Measurements from ENCODE around the gene DPCD.
"Not testable (repeated sequence)": the region's sequence is repeated elsewhere in the genome, so short reads cannot be mapped to it uniquely, and the experiment has no call there.

The DPCD gene

DNA sequence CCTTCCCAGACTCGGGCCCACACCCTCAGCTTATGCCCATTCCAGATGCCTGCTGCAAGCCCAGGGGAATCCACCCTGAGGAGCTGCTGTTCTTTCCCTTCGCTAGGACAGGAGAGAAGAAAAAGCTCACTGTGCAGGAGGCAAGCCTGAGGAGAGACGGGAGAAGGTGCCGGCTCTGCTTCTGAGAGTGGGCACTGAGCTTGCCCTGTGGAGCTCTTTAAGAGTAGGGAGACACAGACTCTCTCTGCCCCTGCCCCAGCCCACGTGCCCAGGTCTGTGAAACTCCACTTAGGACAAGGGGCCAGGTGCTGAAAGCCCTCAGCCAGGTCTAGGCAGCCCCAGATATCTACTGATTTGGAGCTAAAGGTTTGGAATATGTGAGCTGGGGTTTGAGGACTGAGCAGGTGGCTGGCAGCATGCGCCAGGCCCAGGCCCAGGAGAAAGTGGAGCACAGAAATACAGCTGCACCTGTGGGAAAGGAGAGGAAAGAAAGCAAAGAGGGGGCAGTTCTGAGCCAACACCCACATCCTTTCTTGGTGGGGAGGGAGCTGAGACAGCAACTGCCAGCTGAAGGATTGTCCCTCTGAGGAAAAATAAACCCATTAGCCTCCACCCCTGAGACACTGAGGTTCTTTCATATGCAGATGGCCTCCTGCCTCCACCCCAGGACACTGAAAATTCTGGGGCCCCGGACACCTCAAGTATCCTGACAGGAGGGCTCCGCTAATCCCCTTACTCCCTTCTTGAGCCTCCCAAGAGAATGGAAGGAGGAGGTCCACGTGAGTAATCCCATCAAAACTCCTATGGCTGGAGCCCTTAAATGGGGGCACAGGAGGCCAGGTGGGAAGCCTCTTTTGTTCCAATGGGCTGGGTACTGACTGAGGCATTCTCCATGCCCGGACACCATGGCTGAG lies 7.4 kb upstream of the DPCD start:
- H3K9me3 ChIP-seq (ENCODE audit: insufficient read depth, low read length, severe bottlenecking): no peaks in the 10 kb centered on the region
- no peaks in the 10 kb centered on the region for H3K27me3 ChIP-seq (ENCODE audit: insufficient read depth, low read length, poor library complexity)
- no peak overlapping the region for H3K9ac ChIP-seq (ENCODE audit: low read depth, low read length)
- ATAC-seq (ENCODE audit: insufficient read depth, low read depth) (peak; percentile 50), DNase-seq (peak; percentile 35)
- H3K4me3 ChIP-seq (ENCODE audit: low read depth in 1 of 2, low read length in 2 of 2): no peak overlapping the region
- no peaks in the 10 kb centered on the region for H3K79me2 ChIP-seq (ENCODE audit: insufficient read depth, low read length)
- H3K27ac ChIP-seq (ENCODE audit: low read length): peak overlapping the region; percentile 34; the same call in 1 of the 2 replicates
- TF ChIP-seq, protein P1, sequence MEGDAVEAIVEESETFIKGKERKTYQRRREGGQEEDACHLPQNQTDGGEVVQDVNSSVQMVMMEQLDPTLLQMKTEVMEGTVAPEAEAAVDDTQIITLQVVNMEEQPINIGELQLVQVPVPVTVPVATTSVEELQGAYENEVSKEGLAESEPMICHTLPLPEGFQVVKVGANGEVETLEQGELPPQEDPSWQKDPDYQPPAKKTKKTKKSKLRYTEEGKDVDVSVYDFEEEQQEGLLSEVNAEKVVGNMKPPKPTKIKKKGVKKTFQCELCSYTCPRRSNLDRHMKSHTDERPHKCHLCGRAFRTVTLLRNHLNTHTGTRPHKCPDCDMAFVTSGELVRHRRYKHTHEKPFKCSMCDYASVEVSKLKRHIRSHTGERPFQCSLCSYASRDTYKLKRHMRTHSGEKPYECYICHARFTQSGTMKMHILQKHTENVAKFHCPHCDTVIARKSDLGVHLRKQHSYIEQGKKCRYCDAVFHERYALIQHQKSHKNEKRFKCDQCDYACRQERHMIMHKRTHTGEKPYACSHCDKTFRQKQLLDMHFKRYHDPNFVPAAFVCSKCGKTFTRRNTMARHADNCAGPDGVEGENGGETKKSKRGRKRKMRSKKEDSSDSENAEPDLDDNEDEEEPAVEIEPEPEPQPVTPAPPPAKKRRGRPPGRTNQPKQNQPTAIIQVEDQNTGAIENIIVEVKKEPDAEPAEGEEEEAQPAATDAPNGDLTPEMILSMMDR (IDR thresholded peaks at IDR 0.05; ENCODE audit: borderline replicate concordance, extremely low read depth, low read length, poor library complexity, severe bottlenecking): no peak
- 0 out of 2 replicates have a peak, but pooled peaks cover 3% of the 10 kb centered on the region for H4K20me1 ChIP-seq (ENCODE audit: insufficient read depth, low read length)
- H2AFZ ChIP-seq (ENCODE audit: low read depth, low read length): no peak overlapping the region
- H3K4me1 ChIP-seq (ENCODE audit: insufficient read depth, low read length): no peaks in the 10 kb centered on the region; the same call in 1 of the 2 replicates
- H3K36me3 ChIP-seq (ENCODE audit: insufficient read depth, low read length): peaks cover 44% of the 10 kb centered on the region
- no peak overlapping the region for H3K4me2 ChIP-seq (ENCODE audit: insufficient read depth, low read length)

DNA sequence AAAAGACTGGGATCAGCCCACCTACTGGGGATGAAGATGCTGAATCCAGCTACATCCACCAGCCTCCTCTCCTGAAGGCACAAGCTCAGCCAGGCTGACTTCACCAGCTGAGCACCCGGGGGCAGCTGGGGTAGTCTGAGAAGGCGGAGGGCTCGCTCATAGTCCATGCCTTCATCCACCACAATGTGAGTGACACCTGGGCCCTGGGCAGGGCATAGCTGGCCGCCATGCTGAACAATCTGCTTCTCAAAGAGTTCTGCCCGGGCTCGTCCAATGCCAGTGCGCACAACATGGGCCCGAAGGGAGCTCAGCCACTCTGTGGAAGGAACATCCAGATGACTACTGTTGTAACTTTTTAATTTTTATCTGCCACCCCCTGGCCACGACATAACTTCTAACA lies 2.3 kb upstream of the DPCD start:
- no peak overlapping the region for H3K9ac ChIP-seq (ENCODE audit: low read depth, low read length)
- TF ChIP-seq EZH2 (IDR thresholded peaks at IDR 0.05; ENCODE audit: borderline replicate concordance, low read depth, low read length, severe bottlenecking): no peak
- TF ChIP-seq, protein P1 (IDR thresholded peaks at IDR 0.05; ENCODE audit: borderline replicate concordance, extremely low read depth, low read length, poor library complexity, severe bottlenecking): no peak
- no peak for DNase-seq
- H3K4me3 ChIP-seq (ENCODE audit: low read depth in 1 of 2, low read length in 2 of 2): no peak overlapping the region
- no peak overlapping the region for H2AFZ ChIP-seq (ENCODE audit: low read depth, low read length)
- H3K36me3 ChIP-seq (ENCODE audit: insufficient read depth, low read length): peaks cover 28% of the 10 kb centered on the region
- H3K79me2 ChIP-seq (ENCODE audit: insufficient read depth, low read length): peaks cover 10% of the 10 kb centered on the region
- H3K27ac ChIP-seq (ENCODE audit: low read length): no peak overlapping the region
- 0 out of 2 replicates have a peak overlapping the region, but pooled peaks have one; percentile 4 for H3K4me2 ChIP-seq (ENCODE audit: insufficient read depth, low read length)
- H3K4me1 ChIP-seq (ENCODE audit: insufficient read depth, low read length): peaks cover 26% of the 10 kb centered on the region
- no peaks in the 10 kb centered on the region for H3K9me3 ChIP-seq (ENCODE audit: insufficient read depth, low read length, severe bottlenecking)
- no peaks in the 10 kb centered on the region for H3K27me3 ChIP-seq (ENCODE audit: insufficient read depth, low read length, poor library complexity)
- H4K20me1 ChIP-seq (ENCODE audit: insufficient read depth, low read length): no peaks in the 10 kb centered on the region
- ATAC-seq (ENCODE audit: insufficient read depth, low read depth): no peak

DNA sequence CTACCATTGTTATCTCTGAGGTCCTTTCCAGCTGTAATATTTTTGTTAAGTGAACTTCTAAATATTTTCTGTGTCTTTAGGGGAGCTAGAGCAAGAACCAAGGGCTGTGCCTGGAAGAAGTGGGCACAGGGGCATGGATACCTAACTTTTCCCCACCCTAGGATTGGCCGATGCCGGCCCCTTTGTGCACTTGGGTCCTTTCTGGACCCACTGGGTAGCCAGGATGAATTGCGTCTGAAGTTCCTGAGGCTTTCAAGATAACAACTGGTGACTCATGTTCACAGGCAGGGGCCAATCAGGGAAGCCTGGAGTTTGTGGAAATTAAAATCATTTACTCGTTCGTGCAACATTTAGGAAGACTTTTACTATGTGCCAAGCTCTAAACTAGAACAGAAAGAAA lies 758 bp downstream of the DPCD start:
- ATAC-seq (ENCODE audit: insufficient read depth, low read depth): no peak
- peak overlapping the region; percentile 80 for H2AFZ ChIP-seq (ENCODE audit: low read depth, low read length)
- no peaks in the 10 kb centered on the region for H4K20me1 ChIP-seq (ENCODE audit: insufficient read depth, low read length)
- peak overlapping the region; percentile 7; the same call in 1 of the 2 replicates for H3K27ac ChIP-seq (ENCODE audit: low read length)
- peak overlapping the region; percentile 54 to 82 for H3K4me3 ChIP-seq (ENCODE audit: low read depth in 1 of 2, low read length in 2 of 2)
- no peak for DNase-seq
- H3K79me2 ChIP-seq (ENCODE audit: insufficient read depth, low read length): peaks cover 10% of the 10 kb centered on the region
- TF ChIP-seq, protein P1 (IDR thresholded peaks at IDR 0.05; ENCODE audit: borderline replicate concordance, extremely low read depth, low read length, poor library complexity, severe bottlenecking): no peak
- TF ChIP-seq EZH2 (IDR thresholded peaks at IDR 0.05; ENCODE audit: borderline replicate concordance, low read depth, low read length, severe bottlenecking): no peak
- no peaks in the 10 kb centered on the region for H3K9me3 ChIP-seq (ENCODE audit: insufficient read depth, low read length, severe bottlenecking)
- H3K4me2 ChIP-seq (ENCODE audit: insufficient read depth, low read length): peak overlapping the region; percentile 90
- peak overlapping the region; percentile 65 for H3K9ac ChIP-seq (ENCODE audit: low read depth, low read length)
- H3K27me3 ChIP-seq (ENCODE audit: insufficient read depth, low read length, poor library complexity): no peaks in the 10 kb centered on the region
- peaks cover 15% of the 10 kb centered on the region for H3K36me3 ChIP-seq (ENCODE audit: insufficient read depth, low read length)
- peaks cover 26% of the 10 kb centered on the region for H3K4me1 ChIP-seq (ENCODE audit: insufficient read depth, low read length)

DNA sequence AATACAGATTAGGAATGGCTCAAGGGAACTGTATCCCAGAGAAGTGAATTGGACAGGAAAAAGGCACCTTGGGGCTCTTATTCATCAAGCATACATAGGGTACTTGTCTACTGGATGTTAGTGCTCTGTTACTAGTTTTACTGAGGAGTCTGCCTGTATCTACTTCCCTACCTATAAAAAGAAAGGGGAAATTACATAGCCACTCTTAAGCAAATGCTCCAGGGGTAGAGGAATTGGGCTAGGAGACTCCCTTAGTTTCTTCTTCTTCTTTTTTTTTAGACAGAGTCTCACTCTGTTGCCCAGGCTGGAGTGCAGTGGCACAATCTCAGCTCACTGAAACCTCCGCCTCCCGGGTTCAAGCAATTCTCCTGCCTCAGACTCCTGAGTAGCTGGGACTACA lies 5.2 kb downstream of the DPCD start:
- ATAC-seq (ENCODE audit: insufficient read depth, low read depth): not testable (repeated sequence)

More for the DNA sequence above, 5.2 kb downstream of the DPCD start:
- not testable (repeated sequence) for H3K27ac ChIP-seq (ENCODE audit: low read length); H3K36me3 ChIP-seq (ENCODE audit: insufficient read depth, low read length); H3K4me2 ChIP-seq (ENCODE audit: insufficient read depth, low read length); H2AFZ ChIP-seq (ENCODE audit: low read depth, low read length); H4K20me1 ChIP-seq (ENCODE audit: insufficient read depth, low read length); H3K27me3 ChIP-seq (ENCODE audit: insufficient read depth, low read length, poor library complexity); H3K4me1 ChIP-seq (ENCODE audit: insufficient read depth, low read length); DNase-seq; H3K4me3 ChIP-seq (ENCODE audit: low read depth in 1 of 2, low read length in 2 of 2); H3K79me2 ChIP-seq (ENCODE audit: insufficient read depth, low read length); H3K9ac ChIP-seq (ENCODE audit: low read depth, low read length); H3K9me3 ChIP-seq (ENCODE audit: insufficient read depth, low read length, severe bottlenecking)
